ENCODE results near the gene PTGFRN. TPM values are rescaled to one million over a fixed set of nuclear protein-coding genes. Genes with fewer than 3 reads are reported as not detected.

PTGFRN gene
- total RNA-seq, 1 donor from 2014 or later: 52.9 TPM

GRCh38 chr1:116986421-116987255 is 76.9 kb downstream of the PTGFRN start:
- TF ChIP-seq CTCF (IDR thresholded peaks at IDR 0.05): no peak
- peaks cover 4% of the 10 kb centered on the region for H3K36me3 Mint-ChIP-seq (ENCODE audit: unreplicated experiment)
- no peak overlapping the region for H3K27ac Mint-ChIP-seq (ENCODE audit: unreplicated experiment)
- no peaks in the 10 kb centered on the region for H3K27me3 Mint-ChIP-seq (ENCODE audit: unreplicated experiment)
- no peak overlapping the region for H3K4me3 Mint-ChIP-seq (ENCODE audit: unreplicated experiment)
- H3K9me3 Mint-ChIP-seq (ENCODE audit: unreplicated experiment): no peaks in the 10 kb centered on the region
- peaks cover 12% of the 10 kb centered on the region for H3K4me1 Mint-ChIP-seq (ENCODE audit: unreplicated experiment)
- no peak for DNase-seq (ENCODE audit: extremely low spot score, unreplicated experiment)

- H3K36me3 Mint-ChIP-seq (ENCODE audit: unreplicated experiment): peaks cover 4% of the 10 kb centered on the region
- no peaks in the 10 kb centered on the region for H3K27me3 Mint-ChIP-seq (ENCODE audit: unreplicated experiment)
- H3K9me3 Mint-ChIP-seq (ENCODE audit: unreplicated experiment): no peaks in the 10 kb centered on the region
- no peak overlapping the region for H3K4me3 Mint-ChIP-seq (ENCODE audit: unreplicated experiment)
- H3K27ac Mint-ChIP-seq (ENCODE audit: unreplicated experiment): no peak overlapping the region
- peaks cover 12% of the 10 kb centered on the region for H3K4me1 Mint-ChIP-seq (ENCODE audit: unreplicated experiment)
- no peak for DNase-seq (ENCODE audit: extremely low spot score, unreplicated experiment)
- TF ChIP-seq CTCF (IDR thresholded peaks at IDR 0.05): no peak
Observed at GRCh38 chr1:116987256-116987555, 77.5 kb downstream of the PTGFRN start.

- Mint-ChIP-seq H3K36me3 (ENCODE audit: unreplicated experiment) (peaks cover 4% of the 10 kb centered on the region), H3K4me1 (ENCODE audit: unreplicated experiment) (peaks cover 12% of the 10 kb centered on the region), H3K4me3 (ENCODE audit: unreplicated experiment) (no peak overlapping the region), H3K27ac (ENCODE audit: unreplicated experiment) (no peak overlapping the region), H3K27me3 (ENCODE audit: unreplicated experiment) (no peaks in the 10 kb centered on the region), H3K9me3 (ENCODE audit: unreplicated experiment) (peaks cover 9% of the 10 kb centered on the region)
- no peak for DNase-seq (ENCODE audit: extremely low spot score, unreplicated experiment)
- TF ChIP-seq CTCF (IDR thresholded peaks at IDR 0.05): no peak
Observed at GRCh38 chr1:116988248-116988647, 78.5 kb downstream of the PTGFRN start.

GRCh38 chr1:116988908-116989307 is 79.2 kb downstream of the PTGFRN start:
- no peak for TF ChIP-seq CTCF (IDR thresholded peaks at IDR 0.05)
- DNase-seq (ENCODE audit: extremely low spot score, unreplicated experiment): no peak
- Mint-ChIP-seq H3K4me3 (ENCODE audit: unreplicated experiment) (no peak overlapping the region), H3K27ac (ENCODE audit: unreplicated experiment) (no peak overlapping the region), H3K4me1 (ENCODE audit: unreplicated experiment) (peaks cover 7% of the 10 kb centered on the region), H3K27me3 (ENCODE audit: unreplicated experiment) (no peaks in the 10 kb centered on the region), H3K9me3 (ENCODE audit: unreplicated experiment) (peaks cover 10% of the 10 kb centered on the region), H3K36me3 (ENCODE audit: unreplicated experiment) (peaks cover 4% of the 10 kb centered on the region)

GRCh38 chr1:116989835-116990234 is 80.1 kb downstream of the PTGFRN start:
- no peak for DNase-seq (ENCODE audit: extremely low spot score, unreplicated experiment)
- H3K9me3 Mint-ChIP-seq (ENCODE audit: unreplicated experiment): peaks cover 10% of the 10 kb centered on the region
- H3K27me3 Mint-ChIP-seq (ENCODE audit: unreplicated experiment): no peaks in the 10 kb centered on the region
- peaks cover 6% of the 10 kb centered on the region for H3K4me1 Mint-ChIP-seq (ENCODE audit: unreplicated experiment)
- TF ChIP-seq CTCF (IDR thresholded peaks at IDR 0.05): no peak
- no peak overlapping the region for H3K4me3 Mint-ChIP-seq (ENCODE audit: unreplicated experiment)
- H3K27ac Mint-ChIP-seq (ENCODE audit: unreplicated experiment): no peak overlapping the region
- H3K36me3 Mint-ChIP-seq (ENCODE audit: unreplicated experiment): peaks cover 2% of the 10 kb centered on the region

Measured in osteocyte (in vitro differentiated cells).